Endothelial cell of umbilical vein (primary cell): ENCODE data around the gene TCHHL1. TPM values are rescaled to one million over a fixed set of nuclear protein-coding genes. Genes with fewer than 3 reads are reported as not detected.

Source experiments
- BruUV-seq: library from RNA; stranded (reverse); fragments of 400-500 nt; replicated peaks from 2 replicates; lab custom pipeline; 2021; lab: Mats Ljungman, UMichigan
- CTCF ChIA-PET: fragments of 300-600, 350-600 bp; sonication (Branson Sonifier 250); formaldehyde crosslinking; loops from one replicate; lab custom pipeline; 2021; ENCODE audit warnings: antibody characterized with exemption, inconsistent platforms; lab: Charles Lee
- POLR2A ChIA-PET: fragments of 300-600, 350-600 bp; sonication (Branson Sonifier 250); formaldehyde crosslinking; loops from one replicate; lab custom pipeline; 2021; ENCODE audit warnings: antibody characterized with exemption, inconsistent platforms; lab: Charles Lee
- DNase-seq: peaks from one replicate; pipeline ENCODE4 v3.0.0-alpha.2; 2011; ENCODE audit warnings: low read depth, low spot score
- FAIRE-seq: peaks from 2 replicates; lab custom pipeline; 2011; peaks lifted over from hg19 to GRCh38; lab: Jason Lieb, UNC
- H2AFZ ChIP-seq: 2 replicates; pipeline ENCODE4 v1.6.0; 2012; ENCODE audit warnings: low read depth, low read length, control low read depth, inconsistent platforms
- H3K27ac ChIP-seq: 2 replicates; pipeline ENCODE4 v1.5.1; 2011; ENCODE audit warnings: low read depth, mild to moderate bottlenecking, control low read depth, low read length, moderate library complexity; ENCODE audit not compliant: insufficient read depth
- H3K27me3 ChIP-seq, 2 experiments: 2 replicates each; pipeline versions ENCODE4 v1.6.0 to v1.6.1; 2011; ENCODE audit warnings: low read length in 2 of 2, mixed read lengths in 1 of 2; ENCODE audit not compliant: control insufficient read depth in 2 of 2, insufficient read depth in 2 of 2
- H3K36me3 ChIP-seq, 2 experiments: 2 replicates in 1 of 2; 3 replicates in 1 of 2; pipeline ENCODE4 v1.5.1; 2011; ENCODE audit warnings: low read length in 2 of 2, mild to moderate bottlenecking in 1 of 2, moderate library complexity in 1 of 2; ENCODE audit not compliant: control insufficient read depth in 2 of 2, insufficient read depth in 2 of 2; ENCODE audit errors: extremely low read depth in 1 of 2
- H3K4me1 ChIP-seq: 3 replicates; pipeline ENCODE4 v1.5.1; 2011; ENCODE audit warnings: mild to moderate bottlenecking, low read length; ENCODE audit not compliant: control insufficient read depth, insufficient read depth; ENCODE audit errors: extremely low read depth
- H3K4me2 ChIP-seq: 2 replicates; pipeline ENCODE4 v1.6.1; 2011; ENCODE audit warnings: low read length, control low read depth, mixed read lengths; ENCODE audit not compliant: insufficient read depth
- H3K4me3 ChIP-seq, 3 experiments: fragments of 200-600 bp in 1 of 3; sonication (generic), shearing (Covaris generic) in 1 of 3; replicated peaks in 1 of 3; 2 replicates each; pipeline ENCODE4 v1.5.1; 2011 to 2016; ENCODE audit warnings: control low read depth in 3 of 3, low read length in 3 of 3, mild to moderate bottlenecking in 2 of 3, inconsistent platforms in 1 of 3, low read depth in 1 of 3, moderate library complexity in 1 of 3; ENCODE audit not compliant: insufficient read depth in 1 of 3
- H3K79me2 ChIP-seq: 2 replicates; pipeline ENCODE4 v1.6.0; 2012; ENCODE audit warnings: low read length, inconsistent platforms; ENCODE audit not compliant: control insufficient read depth, insufficient read depth
- H3K9ac ChIP-seq: replicated peaks from 2 replicates; pipeline ENCODE3; 2011; ENCODE audit warnings: low read length, control low read depth; ENCODE audit not compliant: insufficient read depth; ENCODE audit errors: extremely low read depth
- H3K9me1 ChIP-seq: replicated peaks from 3 replicates; pipeline ENCODE4 v1.6.0; 2011; ENCODE audit warnings: mild to moderate bottlenecking, low read length; ENCODE audit not compliant: control insufficient read depth, insufficient read depth; ENCODE audit errors: extremely low read depth
- H3K9me3 ChIP-seq: replicated peaks from 2 replicates; pipeline ENCODE4 v1.5.1; 2012; ENCODE audit warnings: low read length, inconsistent platforms; ENCODE audit not compliant: control insufficient read depth, insufficient read depth
- H4K20me1 ChIP-seq: replicated peaks from 2 replicates; pipeline ENCODE3; 2011; ENCODE audit warnings: mild to moderate bottlenecking, low read length; ENCODE audit not compliant: control insufficient read depth, insufficient read depth; ENCODE audit errors: extremely low read depth
- CTCF ChIP-seq, 2 donors: IDR thresholded peaks; 1 replicate in 1 of 2; 2 replicates in 1 of 2; pipeline ENCODE4 v1.5.1; 2011; ENCODE audit warnings: low read length in 2 of 2, mild to moderate bottlenecking in 2 of 2, moderate library complexity in 2 of 2, control low read depth in 1 of 2, inconsistent platforms in 1 of 2, low read depth in 1 of 2; ENCODE audit not compliant: insufficient read depth in 1 of 2; ENCODE audit errors: extremely low read depth in 1 of 2
- EZH2 ChIP-seq: IDR thresholded peaks from 2 replicates; pipeline ENCODE4 v1.6.1; 2012; ENCODE audit warnings: borderline replicate concordance, low read depth, mild to moderate bottlenecking, moderate library complexity, low read length, inconsistent platforms; ENCODE audit not compliant: severe bottlenecking
- FOS ChIP-seq: IDR thresholded peaks from 2 replicates; pipeline ENCODE4 v1.6.1; 2011; ENCODE audit warnings: mild to moderate bottlenecking, low read length, moderate library complexity, borderline replicate concordance; ENCODE audit not compliant: insufficient read depth
- GATA2 ChIP-seq: IDR thresholded peaks from 2 replicates; pipeline ENCODE4 v1.7.0; 2011; ENCODE audit warnings: low read depth, mild to moderate bottlenecking, moderate library complexity, mixed read lengths, low read length; ENCODE audit not compliant: insufficient read length, insufficient read depth
- JUN ChIP-seq: IDR thresholded peaks from 2 replicates; pipeline ENCODE4 v1.6.1; 2011; ENCODE audit warnings: borderline replicate concordance, low read depth; ENCODE audit not compliant: insufficient read length, insufficient read depth
- POLR2A ChIP-seq: IDR thresholded peaks from 2 replicates; pipeline ENCODE4 v1.6.1; 2012; ENCODE audit warnings: low read depth, mild to moderate bottlenecking, control low read depth, low read length
- POLR2AphosphoS5 ChIP-seq: IDR thresholded peaks from 2 replicates; pipeline ENCODE4 v1.6.1; 2012; ENCODE audit warnings: low read depth, mild to moderate bottlenecking, control low read depth, low read length, moderate library complexity; ENCODE audit not compliant: insufficient read depth
- dilution Hi-C: fragments of 300-500 bp; cut with MboI; formaldehyde crosslinking; loops from one replicate; pipeline ENCODE4 v1.15.0; 2019; ENCODE audit warnings: low sequenced_read_pairs; ENCODE audit not compliant: extremely low pct_ligation_motif_present
- intact Hi-C: fragments of 100-400 bp; cut with micrococcal nuclease; formaldehyde crosslinking; loops from one replicate; pipeline ENCODE4 v1.10.0; 2022
- polyA plus RNA-seq, 4 experiments: library from polyadenylated mRNA; depleted of rRNA in 3 of 4; stranded (reverse) in 3 of 4; unstranded in 1 of 4; fragments of >200 nt; gene quantifications; 2 replicates each; pipeline versions ENCODE4 v1.2.1 to v1.2.3, GENCODE V29; 2011 to 2012; ENCODE audit warnings: missing spikeins in 1 of 4
- total RNA-seq: library from RNA; stranded (reverse); gene quantifications from 2 replicates; pipeline ENCODE4 v1.2.3, GENCODE V29; 2021
- TF ChIP-seq, protein P1 (sequence below): IDR thresholded peaks from 2 replicates; pipeline ENCODE4 v1.6.1; 2011; ENCODE audit not compliant: insufficient read depth, insufficient read length

TCHHL1 gene
- total and polyA plus RNA-seq, 2 donors (not counting 3 experiments of a cell fraction or from before 2014, with no cell fraction given) = not detected

- dilution Hi-C loops = no loop called here
- Histone ChIP-seq H3K4me2 (no peak within 1 kb of the TSS), H3K9me3 (no peaks in the 10 kb centered on the region), H2AFZ (no peak within 1 kb of the TSS), H3K9me1 (no peaks in the 10 kb centered on the region), H3K36me3 (no peaks in the 10 kb centered on the region), H3K27me3 (peaks cover 42 to 65% of the 10 kb centered on the region in 2 experiments), H4K20me1 (no peaks in the 10 kb centered on the region), H3K79me2 (no peaks in the 10 kb centered on the region), H3K9ac (no peak within 1 kb of the TSS), H3K4me1 (peaks cover 20% of the 10 kb centered on the region), H3K27ac (no peak within 1 kb of the TSS), H3K4me3 (no peak within 1 kb of the TSS)
- no peak for FAIRE-seq
- TF ChIP-seq EZH2 = no peak
- no peak for TF ChIP-seq CTCF (IDR thresholded peaks at IDR 0.05; ENCODE audit: extremely low read depth in 1 of 2, insufficient read depth in 1 of 2, low read depth in 1 of 2, low read length in 2 of 2)
- TF ChIP-seq JUN = no peak
- TF ChIP-seq, protein P1, sequence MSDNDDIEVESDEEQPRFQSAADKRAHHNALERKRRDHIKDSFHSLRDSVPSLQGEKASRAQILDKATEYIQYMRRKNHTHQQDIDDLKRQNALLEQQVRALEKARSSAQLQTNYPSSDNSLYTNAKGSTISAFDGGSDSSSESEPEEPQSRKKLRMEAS = no peak
- TF ChIP-seq POLR2A = no peak
- no peak for TF ChIP-seq GATA2
- TF ChIP-seq POLR2AphosphoS5 = no peak
- TF ChIP-seq FOS = no peak
- intact Hi-C loops = no loop called here
- BruUV-seq = no TSS peak
- ChIA-PET POLR2A (no interaction called here), CTCF (no interaction called here)
- no peak for DNase-seq
These were observed 26.5 kb upstream of the TCHHL1 start, which contains the start of gene TCHH for GRCh38 chr1:152115344-152115743. Gene TCHH (minus strand): TSS chr1:152115444. CDS start chr1:152114080, 1,364 bp downstream.
